GM23338 (cell line): Measurements from ENCODE around the gene LIF. TPM values are rescaled to one million over a fixed set of nuclear protein-coding genes. Genes with fewer than 3 reads are reported as not detected.

Experiments
- ATAC-seq: fragments of 200-7000 bp; cut with Tn5 transposase; 3 replicates; pipeline ENCODE4 v1.9.1; 2020
- DNase-seq: peaks from one replicate; pipeline ENCODE4 v3.0.0-alpha.2; 2015; ENCODE audit warnings: low spot score
- H2AFZ ChIP-seq: fragments of 200-600 bp; sonication (generic); 2 replicates; pipeline ENCODE4 v1.8.0; 2016; ENCODE audit warnings: antibody characterized with exemption, mild to moderate bottlenecking, moderate library complexity
- H3F3A ChIP-seq: fragments of 200-600 bp; sonication (generic); replicated peaks from 2 replicates; pipeline ENCODE4 v1.8.0; 2017; ENCODE audit warnings: antibody characterized with exemption, mixed run types, low read depth
- H3K27ac ChIP-seq: fragments of 200-600 bp; sonication (generic); 2 replicates; pipeline ENCODE4 v1.6.1; 2016; ENCODE audit warnings: low read depth
- H3K27me3 ChIP-seq: fragments of 200-600 bp; sonication (generic); 2 replicates; pipeline ENCODE4 v1.8.0; 2016; ENCODE audit warnings: mild to moderate bottlenecking, mixed run types, moderate library complexity; ENCODE audit not compliant: insufficient read depth
- H3K36me3 ChIP-seq: fragments of 200-600 bp; sonication (generic); 2 replicates; pipeline ENCODE4 v1.8.0; 2016; ENCODE audit warnings: mild to moderate bottlenecking; ENCODE audit not compliant: insufficient read depth
- H3K4me1 ChIP-seq: fragments of 200-600 bp; sonication (generic); 2 replicates; pipeline ENCODE4 v1.8.0; 2016; ENCODE audit warnings: mild to moderate bottlenecking, moderate library complexity; ENCODE audit not compliant: insufficient read depth
- H3K4me2 ChIP-seq: fragments of 200-600 bp; sonication (generic); 2 replicates; pipeline ENCODE4 v1.7.1; 2017; ENCODE audit warnings: mixed run types
- H3K4me3 ChIP-seq: fragments of 200-600 bp; sonication (generic); 2 replicates; pipeline ENCODE4 v1.6.1; 2016; ENCODE audit warnings: mixed run types
- H3K79me2 ChIP-seq: fragments of 200-600 bp; sonication (generic); replicated peaks from 2 replicates; pipeline ENCODE4 v1.8.0; 2017; ENCODE audit warnings: mild to moderate bottlenecking; ENCODE audit not compliant: insufficient read depth
- H3K9me2 ChIP-seq: fragments of 200-600 bp; sonication (generic); 2 replicates; pipeline ENCODE4 v1.8.0; 2017; ENCODE audit not compliant: insufficient read depth
- H4K20me1 ChIP-seq: fragments of 200-600 bp; sonication (generic); replicated peaks from 2 replicates; pipeline ENCODE4 v1.8.0; 2017; ENCODE audit warnings: mild to moderate bottlenecking; ENCODE audit not compliant: insufficient read depth
- H3K27ac Mint-ChIP-seq: 2 replicates; pipeline ENCODE4 v1.8.0; 2020; ENCODE audit warnings: inconsistent platforms, mild to moderate bottlenecking, moderate library complexity, mixed read lengths
- H3K27me3 Mint-ChIP-seq: 3 replicates; pipeline ENCODE4 v1.8.0; 2022; ENCODE audit warnings: low read depth, mild to moderate bottlenecking, moderate library complexity, mixed read lengths, inconsistent platforms; ENCODE audit not compliant: insufficient read depth, poor library complexity
- H3K36me3 Mint-ChIP-seq: 3 replicates; pipeline ENCODE4 v1.8.0; 2021; ENCODE audit warnings: low read depth, mild to moderate bottlenecking, inconsistent platforms, moderate library complexity, mixed read lengths
- H3K4me1 Mint-ChIP-seq: 3 replicates; pipeline ENCODE4 v1.8.0; 2020; ENCODE audit warnings: mild to moderate bottlenecking, inconsistent platforms, mixed read lengths
- H3K4me3 Mint-ChIP-seq: 3 replicates; pipeline ENCODE4 v1.8.0; 2021; ENCODE audit warnings: moderate library complexity, mild to moderate bottlenecking, inconsistent platforms, mixed read lengths
- H3K9me3 Mint-ChIP-seq: 3 replicates; pipeline ENCODE4 v1.8.0; 2020; ENCODE audit warnings: moderate library complexity, mild to moderate bottlenecking, inconsistent platforms, mixed read lengths
- ETS1 ChIP-seq: IDR thresholded peaks from 2 replicates; pipeline ENCODE4 v1.6.1; 2016; ENCODE audit warnings: antibody characterized with exemption
- EZH2 ChIP-seq: fragments of 200-600 bp; sonication (generic); IDR thresholded peaks from one replicate; pipeline ENCODE4 v1.8.0; 2017; ENCODE audit warnings: antibody characterized with exemption, mild to moderate bottlenecking, low read depth; ENCODE audit not compliant: unreplicated experiment
- EZH2phosphoT487 ChIP-seq: fragments of 200-600 bp; sonication (generic); IDR thresholded peaks from one replicate; pipeline ENCODE4 v1.8.1; 2018; ENCODE audit warnings: antibody characterized with exemption; ENCODE audit not compliant: unreplicated experiment
- JUNB ChIP-seq: IDR thresholded peaks from one replicate; pipeline ENCODE4 v1.6.1; 2016; ENCODE audit warnings: antibody characterized with exemption; ENCODE audit not compliant: unreplicated experiment
- NANOG ChIP-seq: IDR thresholded peaks from 2 replicates; pipeline ENCODE4 v1.6.1; 2016; ENCODE audit warnings: antibody characterized with exemption, borderline replicate concordance
- POLR2AphosphoS5 ChIP-seq: IDR thresholded peaks from 2 replicates; pipeline ENCODE4 v1.6.1; 2016; ENCODE audit warnings: antibody characterized with exemption, low read depth
- REST ChIP-seq: IDR thresholded peaks from one replicate; pipeline ENCODE4 v1.6.1; 2018; ENCODE audit warnings: antibody characterized with exemption; ENCODE audit not compliant: unreplicated experiment
- STAT1 ChIP-seq: IDR thresholded peaks from one replicate; pipeline ENCODE4 v1.6.1; 2016; ENCODE audit warnings: antibody characterized with exemption; ENCODE audit not compliant: unreplicated experiment
- ZNF331 ChIP-seq: fragments of 250-450 bp; sonication (Bioruptor Pico); IDR thresholded peaks from 2 replicates; pipeline ENCODE4 v1.5.0; 2020; ENCODE audit warnings: low read depth, mild to moderate bottlenecking, moderate library complexity
- polyA plus RNA-seq: library from polyadenylated mRNA; unstranded; fragments of >200 nt; fragmentation: Nextera tagmentation; extraction: Ambion mirVana; gene quantifications from 2 replicates; pipeline ENCODE4 v1.2.1, GENCODE V29; 2016
- total RNA-seq: library from RNA; depleted of rRNA; stranded (reverse); fragments of >200 nt; shearing (Covaris generic); gene quantifications from 2 replicates; pipeline ENCODE4 v1.2.3, GENCODE V29; 2014

The LIF gene
- total and polyA plus RNA-seq, 2 experiments from 2014 or later = 1.8 to 3.6 TPM

- H3K36me3 ChIP-seq = no peaks in the 10 kb centered on the region
- peaks cover 5% of the 10 kb centered on the region; the same call in 1 of the 2 replicates for H3K9me2 ChIP-seq
- peak overlapping the region; percentile 81 for H3K27ac ChIP-seq
- no peaks in the 10 kb centered on the region for H3K79me2 ChIP-seq
- TF ChIP-seq JUNB = no peak
- TF ChIP-seq EZH2 = no peak
- TF ChIP-seq EZH2phosphoT487 = no peak
- H3K4me2 ChIP-seq = peak overlapping the region; percentile 48; the same call in 1 of the 2 replicates
- H3K4me3 Mint-ChIP-seq = no peak overlapping the region
- no peaks in the 10 kb centered on the region for H3K27me3 ChIP-seq
- peaks cover 7% of the 10 kb centered on the region; the same call in 1 of the 3 replicates for H3K9me3 Mint-ChIP-seq
- no peaks in the 10 kb centered on the region for H4K20me1 ChIP-seq
- peaks cover 26% of the 10 kb centered on the region for H3K4me1 Mint-ChIP-seq
- no peak overlapping the region for H3K4me3 ChIP-seq
- DNase-seq (no peak), ATAC-seq (no peak)
- H3F3A ChIP-seq = 0 out of 2 replicates have a peak, but pooled peaks cover 4% of the 10 kb centered on the region
- H3K27ac Mint-ChIP-seq = no peak overlapping the region
- no peak overlapping the region for H2AFZ ChIP-seq
- H3K4me1 ChIP-seq = peaks cover 18% of the 10 kb centered on the region
- peaks cover 3% of the 10 kb centered on the region for H3K27me3 Mint-ChIP-seq
- peaks cover 4% of the 10 kb centered on the region; the same call in 2 of the 3 replicates for H3K36me3 Mint-ChIP-seq
Measured at GRCh38 chr22:30197389-30197788, 49.2 kb downstream of the LIF start.

GRCh38 chr22:30196880-30197336, 49.7 kb downstream of the LIF start:
- Mint-ChIP-seq H3K9me3 (peaks cover 7% of the 10 kb centered on the region; the same call in 1 of the 3 replicates), H3K27me3 (peaks cover 3% of the 10 kb centered on the region), H3K36me3 (peaks cover 4% of the 10 kb centered on the region; the same call in 2 of the 3 replicates), H3K4me1 (peaks cover 30% of the 10 kb centered on the region), H3K4me3 (peak overlapping the region; percentile 46; the same call in 1 of the 3 replicates), H3K27ac (peak overlapping the region; percentile 98)
- Histone ChIP-seq H3K4me2 (peak overlapping the region; percentile 48; the same call in 1 of the 2 replicates), H3F3A (0 out of 2 replicates have a peak, but pooled peaks cover 4% of the 10 kb centered on the region), H2AFZ (no peak overlapping the region), H3K27me3 (no peaks in the 10 kb centered on the region), H4K20me1 (no peaks in the 10 kb centered on the region), H3K4me3 (peak overlapping the region; percentile 5; the same call in 1 of the 2 replicates), H3K4me1 (peaks cover 18% of the 10 kb centered on the region), H3K79me2 (no peaks in the 10 kb centered on the region), H3K36me3 (no peaks in the 10 kb centered on the region), H3K9me2 (peaks cover 5% of the 10 kb centered on the region; the same call in 1 of the 2 replicates), H3K27ac (peak overlapping the region; percentile 81)
- TF ChIP-seq ZNF331 (CRISPR knock-in tag) (no peak), POLR2AphosphoS5 (peak; percentile 43; the same call in 1 of the 2 replicates), REST (no peak), ETS1 (0 out of 2 replicates have a peak, but pooled peaks have one; percentile 21), NANOG (no peak), STAT1 (no peak)
- DNase-seq (peak; percentile 73), ATAC-seq (peak; percentile 52)
